Osteocyte (in vitro differentiated cells): ENCODE results near the gene EIF4G3. TPM values are rescaled to one million over a fixed set of nuclear protein-coding genes. Genes with fewer than 3 reads are reported as not detected.

ENCODE experiments used
- DNase-seq: peaks from one replicate; pipeline ENCODE4 v3.0.0; 2021; ENCODE audit warnings: mixed read lengths; ENCODE audit not compliant: unreplicated experiment; ENCODE audit errors: extremely low spot score
- H3K27ac Mint-ChIP-seq: one replicate; pipeline ENCODE4 v1.8.0; 2021; ENCODE audit warnings: mild to moderate bottlenecking, mixed read lengths; ENCODE audit not compliant: unreplicated experiment
- H3K27me3 Mint-ChIP-seq: one replicate; pipeline ENCODE4 v1.8.0; 2021; ENCODE audit warnings: mixed read lengths; ENCODE audit not compliant: unreplicated experiment
- H3K36me3 Mint-ChIP-seq: one replicate; pipeline ENCODE4 v1.8.0; 2021; ENCODE audit warnings: mixed read lengths; ENCODE audit not compliant: unreplicated experiment
- H3K4me1 Mint-ChIP-seq: one replicate; pipeline ENCODE4 v1.8.0; 2021; ENCODE audit warnings: mixed read lengths; ENCODE audit not compliant: unreplicated experiment
- H3K4me3 Mint-ChIP-seq: one replicate; pipeline ENCODE4 v1.8.0; 2021; ENCODE audit warnings: mild to moderate bottlenecking, moderate library complexity, mixed read lengths; ENCODE audit not compliant: unreplicated experiment
- H3K9me3 Mint-ChIP-seq: one replicate; pipeline ENCODE4 v1.8.0; 2021; ENCODE audit warnings: mixed read lengths; ENCODE audit not compliant: unreplicated experiment
- microRNA-seq: library from miRNA; unstranded; fragments of <30 nt; microRNA quantifications from one replicate; pipeline ENCODE4 v1.1.0, GENCODE V29; 2020; ENCODE audit not compliant: unreplicated experiment
- total RNA-seq: library from RNA; stranded (reverse); gene quantifications from 2 replicates; pipeline ENCODE4 v1.2.1, GENCODE V29; 2021
- TF ChIP-seq, protein P1 (sequence below): fragments of 200-600 bp; sonication (generic); IDR thresholded peaks from 2 replicates; pipeline ENCODE4 v1.5.0; 2021; ENCODE audit warnings: antibody characterized with exemption, mild to moderate bottlenecking, moderate library complexity

EIF4G3 gene
- total RNA-seq, 1 donor from 2014 or later = 81.9 TPM

DNA sequence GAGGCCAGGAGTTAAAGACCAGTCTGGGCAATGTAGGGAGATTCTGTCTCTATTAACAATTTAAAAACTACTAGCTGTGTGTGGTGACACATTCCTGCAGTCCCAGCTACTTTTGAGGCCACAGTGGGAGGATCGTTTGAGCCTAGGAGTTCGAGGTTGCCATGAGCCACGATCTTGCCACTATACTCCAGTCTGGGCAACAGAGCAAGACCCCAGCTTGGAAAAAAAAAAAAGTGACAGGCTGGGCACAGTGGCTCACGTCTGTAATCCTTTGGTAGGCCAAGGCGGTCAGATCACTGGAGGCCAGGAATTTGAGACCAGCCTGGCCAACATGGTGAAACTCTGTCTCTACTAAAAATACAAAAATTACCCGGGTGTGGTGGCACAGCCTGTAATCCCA is 416.4 kb downstream of the EIF4G3 start:
- DNase-seq = no peak
- Mint-ChIP-seq H3K4me1 (no peaks in the 10 kb centered on the region), H3K27me3 (no peaks in the 10 kb centered on the region), H3K9me3 (no peaks in the 10 kb centered on the region), H3K36me3 (peaks cover 61% of the 10 kb centered on the region), H3K27ac (no peak overlapping the region), H3K4me3 (no peak overlapping the region)
- TF ChIP-seq, protein P1, sequence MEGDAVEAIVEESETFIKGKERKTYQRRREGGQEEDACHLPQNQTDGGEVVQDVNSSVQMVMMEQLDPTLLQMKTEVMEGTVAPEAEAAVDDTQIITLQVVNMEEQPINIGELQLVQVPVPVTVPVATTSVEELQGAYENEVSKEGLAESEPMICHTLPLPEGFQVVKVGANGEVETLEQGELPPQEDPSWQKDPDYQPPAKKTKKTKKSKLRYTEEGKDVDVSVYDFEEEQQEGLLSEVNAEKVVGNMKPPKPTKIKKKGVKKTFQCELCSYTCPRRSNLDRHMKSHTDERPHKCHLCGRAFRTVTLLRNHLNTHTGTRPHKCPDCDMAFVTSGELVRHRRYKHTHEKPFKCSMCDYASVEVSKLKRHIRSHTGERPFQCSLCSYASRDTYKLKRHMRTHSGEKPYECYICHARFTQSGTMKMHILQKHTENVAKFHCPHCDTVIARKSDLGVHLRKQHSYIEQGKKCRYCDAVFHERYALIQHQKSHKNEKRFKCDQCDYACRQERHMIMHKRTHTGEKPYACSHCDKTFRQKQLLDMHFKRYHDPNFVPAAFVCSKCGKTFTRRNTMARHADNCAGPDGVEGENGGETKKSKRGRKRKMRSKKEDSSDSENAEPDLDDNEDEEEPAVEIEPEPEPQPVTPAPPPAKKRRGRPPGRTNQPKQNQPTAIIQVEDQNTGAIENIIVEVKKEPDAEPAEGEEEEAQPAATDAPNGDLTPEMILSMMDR = no peak

Small RNA genes lying within 50 kb of the gene (microRNA-seq; reads per million reads assigned to microRNA genes)
- gene MIR1256 = not detected

Other genes starting within 250 kb of the EIF4G3 start
- 217 and 236 TPM in 2 replicates for gene ECE1, start 113.6 kb upstream of the EIF4G3 start, total RNA-seq